ENCODE data around the gene MRPS22. TPM values are rescaled to one million over a fixed set of nuclear protein-coding genes. Genes with fewer than 3 reads are reported as not detected.

MRPS22 gene
- total and polyA plus RNA-seq, 2 of the 8 experiments (the other 6 are each of a cell fraction or from before 2014, with no cell fraction given) = 28.3 to 45.8 TPM

DNA sequence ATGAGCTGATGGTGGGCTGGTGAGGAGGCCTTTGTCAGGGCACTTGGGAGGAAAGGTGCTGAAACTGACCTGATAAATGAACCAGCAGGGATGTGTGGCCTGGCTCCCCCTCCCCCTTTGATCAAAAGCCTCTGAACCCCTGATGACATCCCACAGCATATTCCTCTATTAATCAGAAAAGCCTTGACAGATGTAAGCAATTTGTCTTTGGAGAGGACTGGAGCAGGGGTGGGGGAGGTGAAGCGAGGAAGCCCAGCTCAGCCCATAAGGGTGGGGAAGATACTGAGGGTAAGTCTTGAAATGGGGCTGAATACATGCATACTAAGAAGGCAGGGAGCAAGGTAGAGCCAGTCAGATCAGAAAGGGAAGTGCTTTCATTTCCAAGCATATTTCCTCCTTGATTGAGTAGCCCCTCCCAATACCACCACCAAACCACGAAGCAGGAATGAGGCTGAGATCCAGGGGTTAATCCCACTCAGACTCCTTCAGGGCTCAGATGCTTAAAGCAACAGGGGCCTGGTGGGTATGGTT, 34.7 kb upstream of the MRPS22 start:
- WGBS, 2 experiments (ENCODE audit: extremely low coverage in 1 of 2, insufficient coverage in 1 of 2, insufficient read length in 1 of 2, insufficient replicate concordance in 2 of 2, low coverage in 1 of 2, low lambda C conversion rate in 2 of 2, missing lambda C conversion rate in 1 of 2) = 82% methylated on average over 2 of the region's 2 CpGs; no CpG with 5 or more reads in 1 of the 2 experiments
- Histone ChIP-seq H3K36me3 (ENCODE audit: control insufficient read depth in 2 of 4, insufficient read depth in 4 of 4, low read length in 3 of 4) (no peaks in the 10 kb centered on the region), H3K27me3 (replicated peaks in 1 of 4; ENCODE audit: control insufficient read depth in 3 of 4, extremely low read depth in 1 of 4, insufficient read depth in 3 of 4, low read length in 3 of 4) (no peaks in the 10 kb centered on the region), H2BK120ac (replicated peaks; ENCODE audit: low read depth, low read length) (no peak overlapping the region), H2AK5ac (ENCODE audit: low read depth, low read length) (no peak overlapping the region), H4K20me1 (replicated peaks in 1 of 2; ENCODE audit: control insufficient read depth in 1 of 2, insufficient read depth in 2 of 2, low read length in 2 of 2) (no peaks in the 10 kb centered on the region), H4K8ac (ENCODE audit: extremely low read depth, insufficient read depth, low read length) (no peak overlapping the region), H2BK20ac (ENCODE audit: low read length) (no peak overlapping the region), H2BK12ac (ENCODE audit: low read depth, low read length) (no peak overlapping the region), H3K4me3 (ENCODE audit: extremely low read depth in 1 of 4, insufficient read depth in 2 of 4, low read depth in 3 of 4, low read length in 4 of 4) (no peak overlapping the region), H3K9ac (replicated peaks in 1 of 4; ENCODE audit: extremely low read depth in 1 of 4, low read depth in 3 of 4, low read length in 3 of 4) (no peak overlapping the region), H4K5ac (ENCODE audit: insufficient read length, low read depth, low read length) (no peak overlapping the region), H3K9me3 (ENCODE audit: insufficient read depth in 2 of 2, low read depth in 1 of 2, low read length in 1 of 2) (no peaks in the 10 kb centered on the region), H3K79me1 (ENCODE audit: low read depth, low read length) (no peaks in the 10 kb centered on the region), H3K27ac (ENCODE audit: low read depth, low read length) (no peak overlapping the region), H2AFZ (ENCODE audit: low read length) (no peak overlapping the region; the same call in 1 of the 2 replicates), H3K4ac (replicated peaks; ENCODE audit: insufficient read length, low read depth, low read length) (no peak overlapping the region), H3K4me2 (ENCODE audit: insufficient read depth in 1 of 2, low read depth in 2 of 2, low read length in 2 of 2) (no peak overlapping the region), H2BK15ac (ENCODE audit: low read length) (no peak overlapping the region), H3K23ac (ENCODE audit: insufficient read length) (no peak overlapping the region), H3K23me2 (ENCODE audit: low read depth, low read length) (peaks cover 1% of the 10 kb centered on the region; the same call in 1 of the 2 replicates), H3K4me1 (replicated peaks in 1 of 4; ENCODE audit: control insufficient read depth in 3 of 4, insufficient read depth in 4 of 4, low read length in 3 of 4) (peaks cover 0 to 6% (median 2%) of the 10 kb centered on the region in 4 experiments; a peak in 5 of 7 replicates), H2BK5ac (ENCODE audit: low read depth, low read length) (no peak overlapping the region), H4K91ac (replicated peaks; ENCODE audit: insufficient read length, low read length) (no peak overlapping the region), H3K18ac (ENCODE audit: extremely low read depth, low read length) (no peak overlapping the region), H3K56ac (replicated peaks; ENCODE audit: insufficient read length, low read depth, low read length) (no peak overlapping the region), H3K79me2 (ENCODE audit: control insufficient read depth in 1 of 2, insufficient read depth in 2 of 2, low read length in 2 of 2) (no peaks in the 10 kb centered on the region), H3K14ac (ENCODE audit: insufficient read length) (no peak overlapping the region)
- CTCF ChIA-PET (ENCODE audit: partially characterized antibody) = interaction anchor here (0.6 to 12.6 kb wide), 4 partner anchors 7 to 329 kb away, joined by 3 to 103 read pairs (median 4); no protein-coding TSS in a partner anchor
- POLR2A ChIA-PET (ENCODE audit: partially characterized antibody) = no interaction called here
- DNase-seq (ENCODE audit: low read depth in 1 of 2, low spot score in 2 of 2) (no peak), FAIRE-seq (no peak)
- no peak for TF ChIP-seq SP4 (IDR thresholded peaks at IDR 0.05; ENCODE audit: low read length)
- TF ChIP-seq SUZ12 (IDR thresholded peaks at IDR 0.05; ENCODE audit: low read length) = no peak
- no peak for TF ChIP-seq FOSL1 (IDR thresholded peaks at IDR 0.05; ENCODE audit: insufficient read depth, low read depth, low read length)
- TF ChIP-seq CREB1 (IDR thresholded peaks at IDR 0.05) = no peak
- no peak for TF ChIP-seq SP2 (IDR thresholded peaks at IDR 0.05; ENCODE audit: low read length)
- no peak for TF ChIP-seq SAP30 (IDR thresholded peaks at IDR 0.05; ENCODE audit: insufficient read depth, insufficient replicate concordance, low read length)
- no peak for TF ChIP-seq TAF1 (IDR thresholded peaks at IDR 0.05; ENCODE audit: low read depth, low read length)
- no peak for TF ChIP-seq HDAC6 (IDR thresholded peaks at IDR 0.05; ENCODE audit: low read depth, low read length)
- TF ChIP-seq SIN3A (conservative IDR thresholded peaks at IDR 0.05 in 1 of 2, IDR thresholded peaks at IDR 0.05 in 1 of 2; ENCODE audit: low read depth in 1 of 2, low read length in 2 of 2) = no peak
- TF ChIP-seq CHD2 (IDR thresholded peaks at IDR 0.05; ENCODE audit: low read length) = no peak
- no peak for TF ChIP-seq RFX5 (IDR thresholded peaks at IDR 0.05; ENCODE audit: borderline replicate concordance, low read depth, low read length)
- no peak for TF ChIP-seq RNF2 (IDR thresholded peaks at IDR 0.05; ENCODE audit: borderline replicate concordance, low read depth, low read length, missing control alignments, poor library complexity, severe bottlenecking)
- no peak for TF ChIP-seq PHF8 (conservative IDR thresholded peaks at IDR 0.05; ENCODE audit: low read depth, low read length)

All from H1 (cell line).